Sigmoid colon (tissue), 4 donors: ENCODE data around the gene HOXB6.

Experiments
- EP300 ChIP-seq, 4 donors: sonication (generic); formaldehyde crosslinking; IDR thresholded peaks; one replicate each; pipeline ENCODE4 v1.6.1; 2017; ENCODE audit warnings: antibody characterized with exemption in 4 of 4
- POLR2A ChIP-seq, 2 donors: fragments of 450-650 bp; IDR thresholded peaks; one replicate each; pipeline ENCODE4 v1.6.1; 2016; ENCODE audit warnings: antibody characterized with exemption in 2 of 2, mild to moderate bottlenecking in 2 of 2, moderate library complexity in 2 of 2
- TF ChIP-seq, protein P1 (sequence below), 4 experiments: fragments of 450-650 bp in 3 of 4; fragments of 200-600 bp in 1 of 4; IDR thresholded peaks; one replicate each; pipeline ENCODE4 v1.5.1; 2016 to 2019; ENCODE audit warnings: antibody characterized with exemption in 4 of 4, mild to moderate bottlenecking in 3 of 4, moderate library complexity in 2 of 4

DNA sequence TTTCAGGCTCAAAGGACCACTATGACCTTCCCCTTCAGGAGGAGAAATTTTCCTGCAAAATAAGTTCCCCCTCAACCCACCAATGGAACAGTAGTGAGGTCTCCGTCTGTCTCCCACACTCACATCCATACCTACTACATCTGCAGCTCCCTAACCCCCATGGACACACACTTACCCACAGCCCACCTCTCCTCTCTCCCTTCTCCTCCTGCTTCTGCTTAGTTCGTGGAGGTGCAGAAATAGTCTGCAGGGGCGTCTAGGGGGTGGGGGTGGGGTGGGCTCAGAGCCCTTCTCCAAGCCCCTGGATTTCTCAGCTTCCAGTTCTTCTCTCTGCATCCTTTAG, 35.6 kb downstream of the HOXB6 start:
- TF ChIP-seq, protein P1, sequence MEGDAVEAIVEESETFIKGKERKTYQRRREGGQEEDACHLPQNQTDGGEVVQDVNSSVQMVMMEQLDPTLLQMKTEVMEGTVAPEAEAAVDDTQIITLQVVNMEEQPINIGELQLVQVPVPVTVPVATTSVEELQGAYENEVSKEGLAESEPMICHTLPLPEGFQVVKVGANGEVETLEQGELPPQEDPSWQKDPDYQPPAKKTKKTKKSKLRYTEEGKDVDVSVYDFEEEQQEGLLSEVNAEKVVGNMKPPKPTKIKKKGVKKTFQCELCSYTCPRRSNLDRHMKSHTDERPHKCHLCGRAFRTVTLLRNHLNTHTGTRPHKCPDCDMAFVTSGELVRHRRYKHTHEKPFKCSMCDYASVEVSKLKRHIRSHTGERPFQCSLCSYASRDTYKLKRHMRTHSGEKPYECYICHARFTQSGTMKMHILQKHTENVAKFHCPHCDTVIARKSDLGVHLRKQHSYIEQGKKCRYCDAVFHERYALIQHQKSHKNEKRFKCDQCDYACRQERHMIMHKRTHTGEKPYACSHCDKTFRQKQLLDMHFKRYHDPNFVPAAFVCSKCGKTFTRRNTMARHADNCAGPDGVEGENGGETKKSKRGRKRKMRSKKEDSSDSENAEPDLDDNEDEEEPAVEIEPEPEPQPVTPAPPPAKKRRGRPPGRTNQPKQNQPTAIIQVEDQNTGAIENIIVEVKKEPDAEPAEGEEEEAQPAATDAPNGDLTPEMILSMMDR (IDR thresholded peaks at IDR 0.05): no peak
- no peak for TF ChIP-seq EP300 (IDR thresholded peaks at IDR 0.05)
- no peak for TF ChIP-seq POLR2A (IDR thresholded peaks at IDR 0.05)
